NCI-H1092 (cell line): Measurements from ENCODE around the gene PCYT2.

Source experiments
- DNase-seq: peaks from one replicate; lab custom pipeline; 2025; lab: John Stamatoyannopoulos, UW

Gene PCYT2

GRCh38 chr17:81912441-81913309 is 1.5 kb upstream of the PCYT2 start:
- DNase-seq, result no peak

GRCh38 chr17:81911969-81912368 is 770 bp upstream of the PCYT2 start:
- no peak for DNase-seq

- DNase-seq, result no peak
Observed at GRCh38 chr17:81910840-81911276, 341 bp downstream of the PCYT2 start.

GRCh38 chr17:81909966-81910839 is 996 bp downstream of the PCYT2 start:
- DNase-seq, result no peak

GRCh38 chr17:81909231-81909630 is 2.0 kb downstream of the PCYT2 start:
- no peak for DNase-seq

GRCh38 chr17:81908793-81909192 is 2.4 kb downstream of the PCYT2 start:
- no peak for DNase-seq

- no peak for DNase-seq
Observed at GRCh38 chr17:81907219-81908145, 3.7 kb downstream of the PCYT2 start.

- no peak for DNase-seq
Observed at GRCh38 chr17:81906476-81907218, 4.6 kb downstream of the PCYT2 start.

GRCh38 chr17:81905993-81906392 is 5.2 kb downstream of the PCYT2 start:
- no peak for DNase-seq

- DNase-seq, result no peak
Observed at GRCh38 chr17:81905424-81905875, 5.7 kb downstream of the PCYT2 start.

- DNase-seq, result no peak
Observed at GRCh38 chr17:81904600-81905423, 6.4 kb downstream of the PCYT2 start.

GRCh38 chr17:81903896-81904599 is 7.2 kb downstream of the PCYT2 start:
- no peak for DNase-seq

- no peak for DNase-seq
Observed at GRCh38 chr17:81903415-81903831, 7.8 kb downstream of the PCYT2 start.

GRCh38 chr17:81902653-81903414 is 8.4 kb downstream of the PCYT2 start:
- DNase-seq, result no peak

GRCh38 chr17:81902023-81902652 is 9.1 kb downstream of the PCYT2 start, which contains the start of gene NPB:
Gene NPB (plus strand): TSS chr17:81902238. CDS start chr17:81902278, 40 bp downstream.
- peak; percentile 33 for DNase-seq

GRCh38 chr17:81901167-81902022 is 9.8 kb downstream of the PCYT2 start:
- DNase-seq, result no peak

- no peak for DNase-seq
Observed at GRCh38 chr17:81900181-81900820, 10.9 kb downstream of the PCYT2 start.
